HuH-7 (cell line): ENCODE measurements around the gene DGAT2L6.

ENCODE experiments used
- DNase-seq: peaks from one replicate; pipeline ENCODE4 v3.0.0; 2011; ENCODE audit warnings: low spot score

Gene DGAT2L6

GRCh38 chrX:70176938-70177533 lies at the start of gene DGAT2L6:
DGAT2L6 (plus strand) TSS chrX:70177483; CDS start chrX:70177583, 100 bp downstream.
- no peak for DNase-seq

GRCh38 chrX:70128071-70128470 lies 49.2 kb upstream of the DGAT2L6 start:
- DNase-seq = no peak

GRCh38 chrX:70129816-70130215 lies 47.5 kb upstream of the DGAT2L6 start:
- no peak for DNase-seq

DNA sequence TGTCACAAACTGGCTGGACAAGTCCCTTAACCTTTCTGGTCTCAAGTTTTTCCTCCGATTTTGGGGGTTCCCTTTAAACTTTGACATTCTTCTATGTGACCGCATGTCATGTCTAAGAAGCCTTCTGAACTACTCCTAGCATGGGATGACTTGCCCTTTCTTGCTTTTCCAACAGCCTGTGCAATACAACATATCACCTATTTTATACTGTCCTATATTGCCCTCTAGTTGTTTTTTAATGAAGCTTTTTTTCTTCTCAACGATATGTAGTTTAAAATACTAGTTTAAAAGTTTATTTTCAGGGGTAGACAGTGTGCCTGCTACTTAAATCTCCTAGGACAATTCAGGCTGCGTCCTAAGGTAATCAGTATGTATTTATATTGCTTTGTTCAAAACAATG lies 45.1 kb upstream of the DGAT2L6 start:
- DNase-seq = no peak

- no peak for DNase-seq
These were observed 44.4 kb upstream of the DGAT2L6 start for GRCh38 chrX:70132877-70133302.

- peak; percentile 90 for DNase-seq
These were observed 43.8 kb upstream of the DGAT2L6 start, which contains the start of gene IGBP1 for GRCh38 chrX:70133303-70134115. IGBP1 (plus strand) TSS chrX:70133447; CDS start chrX:70133948, 501 bp downstream.

DNA sequence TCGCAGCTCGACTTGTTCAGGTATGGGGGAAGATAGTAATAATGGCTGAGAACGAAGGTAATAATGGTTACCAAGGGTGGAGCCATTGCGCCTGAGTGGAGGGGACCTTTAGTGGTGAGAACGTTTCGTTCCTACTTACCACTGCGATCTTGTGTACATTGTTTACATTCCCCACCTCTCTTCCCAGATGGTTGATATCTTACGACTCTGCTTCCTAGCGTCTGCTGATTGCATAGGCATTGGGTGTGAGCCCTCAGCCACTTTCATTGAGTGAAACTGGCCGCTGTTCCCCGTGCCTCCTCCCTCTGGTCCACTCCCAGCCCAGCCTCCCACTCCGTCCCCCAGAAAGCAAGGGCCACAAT lies 43.2 kb upstream of the DGAT2L6 start:
- peak; percentile 6 for DNase-seq

DNA sequence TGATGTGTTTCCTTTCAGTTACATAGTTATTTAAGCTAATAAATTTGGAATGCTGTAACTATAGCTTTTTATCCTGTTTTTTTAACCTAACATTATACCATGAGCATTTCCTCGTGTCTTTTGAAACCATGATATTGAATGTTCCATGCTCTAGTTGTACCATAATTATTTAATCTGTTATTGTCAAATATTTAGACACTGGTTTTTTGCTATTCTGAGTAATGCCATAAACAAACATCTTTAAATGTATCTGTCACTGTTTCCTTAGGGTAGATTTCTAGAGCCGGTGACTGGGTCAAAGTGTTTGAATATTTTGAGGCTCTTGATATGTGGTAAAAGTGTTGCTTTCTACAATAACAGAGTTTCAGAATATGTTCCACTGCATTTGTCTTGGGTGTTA lies 38.7 kb upstream of the DGAT2L6 start:
- DNase-seq = no peak

GRCh38 chrX:70139736-70140135 lies 37.5 kb upstream of the DGAT2L6 start:
- no peak for DNase-seq

DNA sequence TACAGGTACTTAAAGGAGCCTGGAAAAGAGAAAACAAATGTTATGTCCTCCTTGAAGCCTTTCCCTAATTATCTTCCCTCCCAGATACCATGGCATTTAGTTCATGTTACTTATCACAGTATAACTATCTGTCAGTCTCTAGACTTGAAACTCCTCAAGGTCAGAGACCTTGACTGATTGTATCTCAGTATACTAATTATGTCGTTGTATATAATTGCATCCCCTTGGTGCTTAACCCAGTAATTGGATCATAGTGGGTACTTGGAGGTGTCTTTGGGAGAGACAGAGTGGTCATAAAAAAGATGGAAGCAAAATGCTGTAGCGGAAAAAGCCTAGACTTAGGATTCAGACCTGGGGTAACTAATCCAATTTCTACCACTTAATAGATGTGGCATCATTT lies 35.9 kb upstream of the DGAT2L6 start:
- no peak for DNase-seq

GRCh38 chrX:70166601-70167590 lies 10.4 kb upstream of the DGAT2L6 start:
- no peak for DNase-seq

- DNase-seq = no peak
These were observed 8.8 kb upstream of the DGAT2L6 start for GRCh38 chrX:70168238-70169188.

DNA sequence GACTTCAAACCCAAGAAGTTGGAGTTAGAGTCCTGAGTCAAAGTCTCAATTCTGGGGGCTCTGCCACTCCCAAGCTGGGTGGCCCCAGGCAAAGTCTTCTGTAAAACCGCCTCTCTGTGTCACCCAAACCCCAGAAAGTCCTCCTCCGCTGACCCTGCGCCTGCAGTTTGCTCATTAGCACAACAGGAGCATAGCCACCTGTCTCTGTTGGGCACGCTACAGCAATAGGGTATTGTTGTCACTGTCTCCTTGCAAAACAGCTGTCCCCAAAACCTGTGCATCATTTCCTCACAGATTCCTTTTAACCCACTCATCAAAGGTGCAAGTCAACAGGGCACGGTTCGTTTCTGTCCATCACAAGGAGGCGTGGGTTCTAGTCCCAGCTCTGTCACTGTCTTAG lies 8.0 kb upstream of the DGAT2L6 start:
- DNase-seq = no peak

DNA sequence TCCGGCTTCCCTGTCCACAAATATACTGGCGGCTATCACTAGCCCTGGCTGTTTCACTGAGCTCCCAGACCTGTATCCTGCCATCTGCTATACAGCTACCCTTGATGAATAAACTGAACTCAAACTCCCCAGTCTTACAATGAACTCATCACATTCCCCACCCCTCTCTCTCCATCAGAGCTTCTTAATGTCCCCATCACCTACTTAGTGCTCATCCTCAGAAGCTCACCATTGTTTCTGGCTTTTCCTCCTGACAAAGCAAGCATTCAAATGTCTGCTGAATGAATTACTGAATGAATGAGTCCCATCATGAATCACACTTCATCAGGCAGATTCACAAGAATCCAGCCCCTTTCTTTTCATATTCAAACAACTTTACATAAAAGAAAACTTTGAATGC lies 5.7 kb upstream of the DGAT2L6 start:
- no peak for DNase-seq

- DNase-seq = no peak
These were observed 5.1 kb upstream of the DGAT2L6 start for GRCh38 chrX:70172221-70172620.

- DNase-seq = no peak
These were observed 4.3 kb upstream of the DGAT2L6 start for GRCh38 chrX:70172964-70173363.

- DNase-seq = no peak
These were observed 2.5 kb upstream of the DGAT2L6 start for GRCh38 chrX:70174754-70175153.

GRCh38 chrX:70175338-70175737 lies 1.9 kb upstream of the DGAT2L6 start:
- no peak for DNase-seq

- DNase-seq = no peak
These were observed 5.8 kb downstream of the DGAT2L6 start for GRCh38 chrX:70183091-70183490.

DNA sequence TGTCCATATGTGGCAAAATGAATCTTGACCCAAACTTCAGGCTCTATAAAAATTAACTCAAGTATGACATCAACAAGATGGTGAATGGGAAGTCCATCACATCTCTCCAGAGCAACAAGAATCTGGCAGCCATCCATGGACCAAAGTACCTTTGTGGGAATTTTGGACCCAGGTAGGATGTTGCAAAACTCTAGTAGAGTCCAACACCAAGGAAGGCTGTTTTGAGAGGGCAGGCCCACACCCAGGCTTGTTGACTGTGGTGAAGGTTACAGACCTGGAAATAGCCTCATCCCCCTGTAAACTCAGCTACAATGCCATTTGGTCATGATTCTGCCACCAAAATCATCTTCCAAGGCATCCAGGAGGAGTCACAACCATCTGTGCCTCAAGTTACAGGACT lies 12.9 kb downstream of the DGAT2L6 start:
- no peak for DNase-seq
